Activated naive CD4-positive, alpha-beta T cell treated with anti-CD3 and anti-CD28 coated beads for 36 hours (primary cell): ENCODE data around the gene FAM180A. TPM values are rescaled to one million over a fixed set of nuclear protein-coding genes. Genes with fewer than 3 reads are reported as not detected.

ENCODE experiments used
- CTCF ChIA-PET: fragments of 350-600 bp; sonication (Branson Sonifier 250); formaldehyde crosslinking; loops from one replicate; lab custom pipeline; 2021; ENCODE audit warnings: antibody characterized with exemption; lab: Charles Lee
- DNase-seq: peaks from one replicate; pipeline ENCODE4 v3.0.0-alpha.2; 2020
- H3K27ac Mint-ChIP-seq: one replicate; pipeline ENCODE4 v1.8.0; 2021; ENCODE audit warnings: mild to moderate bottlenecking, mixed read lengths
- H3K27me3 Mint-ChIP-seq: one replicate; pipeline ENCODE4 v1.8.0; 2021; ENCODE audit warnings: low read depth, mixed read lengths
- H3K36me3 Mint-ChIP-seq: one replicate; pipeline ENCODE4 v1.8.0; 2021; ENCODE audit warnings: low read depth, mixed read lengths
- H3K4me1 Mint-ChIP-seq: one replicate; pipeline ENCODE4 v1.8.0; 2021; ENCODE audit warnings: low read depth, mixed read lengths
- H3K4me3 Mint-ChIP-seq: one replicate; pipeline ENCODE4 v1.8.0; 2021; ENCODE audit warnings: mild to moderate bottlenecking, moderate library complexity, mixed read lengths
- H3K9me3 Mint-ChIP-seq: one replicate; pipeline ENCODE4 v1.8.0; 2021; ENCODE audit warnings: mixed read lengths
- intact Hi-C: fragments of 100-400 bp; cut with micrococcal nuclease; formaldehyde crosslinking; loops from one replicate; pipeline ENCODE4 v1.15.1; 2023
- total RNA-seq, 2 experiments: library from RNA; stranded (reverse); gene quantifications; one replicate each; pipeline ENCODE4 v1.2.3, GENCODE V29; 2021

FAM180A gene
- total RNA-seq, 2 experiments from 2014 or later = not detected

GRCh38 chr7:135715055-135715522 is 33.5 kb downstream of the FAM180A start:
- Mint-ChIP-seq H3K9me3 (no peaks in the 10 kb centered on the region), H3K4me1 (no peaks in the 10 kb centered on the region), H3K4me3 (no peak overlapping the region), H3K27ac (no peak overlapping the region), H3K27me3 (peaks cover 7% of the 10 kb centered on the region), H3K36me3 (no peaks in the 10 kb centered on the region)
- no peak for DNase-seq
- intact Hi-C loops = no loop called here
- CTCF ChIA-PET = interaction anchor here (1.6 kb wide), 1 partner anchor 10 kb away, joined by 4 read pairs; no protein-coding TSS in a partner anchor

DNA sequence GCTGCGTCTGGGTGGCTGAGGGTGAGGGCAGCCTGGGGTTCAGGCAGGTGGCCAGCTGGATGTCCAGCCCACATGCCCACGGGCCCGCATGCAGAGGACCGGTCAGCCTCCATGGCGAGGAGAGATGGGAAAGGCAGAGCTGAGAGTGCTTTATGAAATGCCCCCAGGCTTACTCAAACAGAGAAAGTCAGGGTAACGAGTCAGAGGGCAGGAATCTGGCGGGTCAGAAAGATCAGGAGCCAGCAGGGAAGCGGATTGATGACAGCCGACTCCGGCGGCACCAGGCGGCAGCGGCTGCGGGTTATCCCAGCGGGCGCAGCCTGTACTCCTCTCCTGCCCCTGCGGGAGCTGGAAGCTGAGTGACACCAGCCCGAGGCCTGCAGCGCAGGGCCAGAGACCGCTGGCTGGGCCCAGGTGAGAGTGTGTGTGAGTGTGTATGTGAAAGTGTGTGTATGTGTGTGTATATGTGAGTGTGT is 34.0 kb downstream of the FAM180A start:
- H3K27me3 Mint-ChIP-seq = peaks cover 7% of the 10 kb centered on the region
- H3K4me1 Mint-ChIP-seq = no peaks in the 10 kb centered on the region
- no peak for DNase-seq
- H3K9me3 Mint-ChIP-seq = no peaks in the 10 kb centered on the region
- no peak overlapping the region for H3K27ac Mint-ChIP-seq
- intact Hi-C loops = loop anchor here (5.0 kb wide), 1 partner anchor 432 kb away; no protein-coding TSS in a partner anchor
- no peaks in the 10 kb centered on the region for H3K36me3 Mint-ChIP-seq
- H3K4me3 Mint-ChIP-seq = no peak overlapping the region
- CTCF ChIA-PET = interaction anchor here (1.6 kb wide), 1 partner anchor 9 kb away, joined by 4 read pairs; no protein-coding TSS in a partner anchor

GRCh38 chr7:135713836-135714470 is 34.7 kb downstream of the FAM180A start:
- Mint-ChIP-seq H3K36me3 (no peaks in the 10 kb centered on the region), H3K9me3 (no peaks in the 10 kb centered on the region), H3K4me3 (no peak overlapping the region), H3K27me3 (peaks cover 7% of the 10 kb centered on the region), H3K4me1 (no peaks in the 10 kb centered on the region), H3K27ac (no peak overlapping the region)
- no peak for DNase-seq
- intact Hi-C loops = loop anchor here (5.0 kb wide), 1 partner anchor 432 kb away; no protein-coding TSS in a partner anchor
- CTCF ChIA-PET = interaction anchor here (1.5 to 1.6 kb wide), 2 partner anchors 9 to 38 kb away, joined by 4 to 5 read pairs; no protein-coding TSS in a partner anchor

GRCh38 chr7:135712796-135713195 is 35.8 kb downstream of the FAM180A start:
- no peak for DNase-seq
- no peaks in the 10 kb centered on the region for H3K9me3 Mint-ChIP-seq
- peaks cover under 1% of the 10 kb centered on the region for H3K27me3 Mint-ChIP-seq
- CTCF ChIA-PET = interaction anchor here (0.7 to 2.6 kb wide), 3 partner anchors 12 to 150 kb away, joined by 3 to 10 read pairs (median 5); no protein-coding TSS in a partner anchor
- H3K27ac Mint-ChIP-seq = no peak overlapping the region
- intact Hi-C loops = loop anchor here (5.0 kb wide), 1 partner anchor 430 kb away; no protein-coding TSS in a partner anchor
- no peaks in the 10 kb centered on the region for H3K4me1 Mint-ChIP-seq
- H3K4me3 Mint-ChIP-seq = no peak overlapping the region
- H3K36me3 Mint-ChIP-seq = no peaks in the 10 kb centered on the region

DNA sequence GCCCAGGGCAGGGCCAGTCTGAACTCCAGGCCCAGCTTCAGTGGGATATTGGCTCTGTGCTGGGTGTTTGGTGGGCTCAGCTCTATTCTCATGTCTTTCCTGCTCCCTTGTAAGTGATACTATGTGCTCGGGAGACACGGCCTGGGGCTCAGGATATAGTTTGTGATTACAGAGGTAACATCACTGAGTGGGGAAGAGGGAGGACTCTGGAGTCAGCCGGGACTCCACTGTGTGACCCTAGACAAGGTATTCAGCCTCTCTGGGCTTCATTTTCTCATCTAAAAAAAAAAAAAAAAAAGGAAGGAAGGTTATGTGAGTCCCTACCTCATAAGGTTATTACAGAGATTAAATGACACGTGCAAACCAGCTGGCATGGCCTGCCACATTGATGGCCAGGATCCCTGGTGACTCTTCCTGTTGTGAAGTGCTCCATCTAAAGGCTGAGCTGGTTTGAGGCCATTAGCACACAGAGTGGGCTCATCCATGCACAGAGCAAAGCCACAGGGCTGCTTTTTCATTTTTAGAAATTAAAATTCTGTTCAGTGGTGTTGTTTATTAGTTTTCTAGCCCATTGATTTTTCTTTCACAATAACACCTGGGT is 36.3 kb downstream of the FAM180A start:
- Mint-ChIP-seq H3K9me3 (no peaks in the 10 kb centered on the region), H3K4me3 (no peak overlapping the region), H3K36me3 (no peaks in the 10 kb centered on the region), H3K27me3 (no peaks in the 10 kb centered on the region), H3K27ac (no peak overlapping the region), H3K4me1 (no peaks in the 10 kb centered on the region)
- DNase-seq = no peak
- intact Hi-C loops = loop anchor here (5.0 kb wide), 1 partner anchor 430 kb away; no protein-coding TSS in a partner anchor
- CTCF ChIA-PET = interaction anchor here (0.5 to 2.6 kb wide), 7 partner anchors 10 to 193 kb away, joined by 3 to 10 read pairs (median 5); no protein-coding TSS in a partner anchor

DNA sequence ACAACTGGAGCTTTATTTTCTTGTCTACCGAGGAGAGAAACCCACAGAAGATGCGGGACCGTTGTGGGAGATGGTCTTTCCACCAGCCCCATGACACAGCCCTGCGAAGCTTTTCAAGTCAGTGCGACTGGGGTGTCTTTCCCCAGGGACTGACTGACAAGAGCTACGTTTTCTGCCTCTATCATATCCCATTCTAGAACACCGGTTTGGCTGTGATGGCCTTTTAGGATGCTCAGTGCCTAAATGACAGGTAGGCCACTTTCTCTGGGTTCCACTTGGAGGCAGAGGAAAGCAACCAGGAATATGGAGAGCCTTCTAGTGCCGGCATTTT is 37.5 kb downstream of the FAM180A start:
- intact Hi-C loops = loop anchor here (2.0 to 5.0 kb wide), 2 partner anchors 48 to 429 kb away; partner anchors contain the start of gene STMP1
- Mint-ChIP-seq H3K4me1 (no peaks in the 10 kb centered on the region), H3K36me3 (no peaks in the 10 kb centered on the region), H3K9me3 (no peaks in the 10 kb centered on the region), H3K27me3 (no peaks in the 10 kb centered on the region), H3K4me3 (no peak overlapping the region), H3K27ac (no peak overlapping the region)
- CTCF ChIA-PET = interaction anchor here (0.6 to 2.6 kb wide), 9 partner anchors 9 to 373 kb away, joined by 3 to 10 read pairs (median 5); no protein-coding TSS in a partner anchor
- no peak for DNase-seq

DNA sequence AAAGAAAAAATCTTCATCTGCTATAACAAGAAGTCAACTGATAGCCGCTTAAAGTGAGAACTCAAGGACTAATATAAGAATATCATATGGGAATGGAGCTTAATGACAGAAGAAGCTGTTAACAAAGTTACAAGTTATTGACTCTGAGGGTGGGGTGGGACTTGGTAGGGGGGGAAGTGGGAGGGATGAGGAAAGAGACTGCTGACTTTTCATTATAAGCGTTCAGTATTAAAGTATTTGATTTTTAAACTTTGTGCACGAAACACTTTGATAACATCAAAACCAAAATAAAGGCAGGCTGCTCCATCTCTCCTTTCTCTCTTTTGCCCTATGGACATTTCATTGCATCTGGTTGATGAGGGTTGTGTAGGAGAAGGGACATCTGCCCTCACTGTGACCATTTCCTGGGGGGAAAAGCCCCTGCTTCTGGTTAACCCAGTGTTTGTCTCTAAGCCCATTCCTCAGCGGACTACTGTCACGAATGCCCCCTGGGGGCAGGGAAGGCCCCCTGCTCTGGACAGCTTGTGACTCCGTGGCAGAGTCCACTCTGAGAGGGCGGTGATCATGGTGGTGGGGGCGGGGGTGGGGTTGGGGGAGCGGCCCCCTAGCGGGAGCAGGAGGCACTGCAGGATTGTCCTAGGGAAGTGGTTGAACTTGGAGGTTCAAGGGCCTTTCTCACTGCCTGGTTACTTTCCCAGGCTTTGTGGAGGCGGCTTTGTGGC is 38.0 kb downstream of the FAM180A start:
- Mint-ChIP-seq H3K36me3 (no peaks in the 10 kb centered on the region), H3K4me3 (no peak overlapping the region), H3K9me3 (no peaks in the 10 kb centered on the region), H3K27ac (no peak overlapping the region), H3K4me1 (no peaks in the 10 kb centered on the region), H3K27me3 (no peaks in the 10 kb centered on the region)
- CTCF ChIA-PET = interaction anchor here (0.6 to 2.6 kb wide), 11 partner anchors 9 to 374 kb away, joined by 3 to 10 read pairs (median 4); no protein-coding TSS in a partner anchor
- intact Hi-C loops = loop anchor here (2.0 to 5.0 kb wide), 2 partner anchors 48 to 428 kb away; partner anchors contain the start of gene STMP1
- no peak for DNase-seq

DNA sequence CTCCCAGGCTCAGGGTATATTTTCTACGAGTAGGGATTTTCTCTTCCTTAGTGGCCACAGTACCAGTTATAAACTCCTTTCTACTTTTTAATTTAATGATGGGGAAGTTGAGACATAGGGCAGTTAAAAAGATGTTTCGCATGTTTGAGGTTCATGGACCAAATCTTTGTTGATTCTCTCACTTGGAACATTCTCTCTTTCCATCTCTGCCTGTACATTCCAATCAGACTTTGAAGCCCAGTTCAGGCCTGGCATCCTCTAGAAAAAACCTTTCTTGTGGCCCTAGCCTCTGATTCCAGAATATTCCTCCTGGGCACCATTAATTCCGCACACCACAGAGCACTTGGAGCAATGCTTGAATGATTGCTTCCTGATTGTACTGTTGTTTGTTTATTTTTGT is 39.1 kb downstream of the FAM180A start:
- Mint-ChIP-seq H3K9me3 (no peaks in the 10 kb centered on the region), H3K27me3 (no peaks in the 10 kb centered on the region), H3K36me3 (no peaks in the 10 kb centered on the region), H3K4me1 (no peaks in the 10 kb centered on the region), H3K27ac (no peak overlapping the region), H3K4me3 (no peak overlapping the region)
- intact Hi-C loops = no loop called here
- no peak for DNase-seq
- CTCF ChIA-PET = interaction anchor here (1.1 to 1.5 kb wide), 2 partner anchors 37 to 173 kb away, joined by 3 to 5 read pairs; no protein-coding TSS in a partner anchor

DNA sequence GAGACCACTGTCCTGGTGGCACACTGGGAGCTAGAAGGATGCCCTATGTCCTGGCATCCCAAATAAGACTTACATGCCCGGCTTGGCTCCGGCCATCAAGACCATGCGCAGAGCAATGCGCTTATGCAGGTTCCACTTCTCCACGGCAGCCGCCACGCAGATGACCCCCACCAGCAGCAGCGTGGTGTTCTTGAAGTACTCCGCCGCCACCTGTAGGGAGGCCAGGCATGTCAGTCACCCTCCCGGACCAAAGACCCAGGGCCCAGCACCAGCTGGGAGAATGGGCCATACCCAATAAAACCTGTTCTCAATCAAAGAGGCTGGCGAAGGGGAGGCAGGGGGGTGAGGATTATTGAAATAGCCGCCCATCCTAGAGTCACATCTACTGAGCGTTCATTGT is 40.6 kb downstream of the FAM180A start:
- Mint-ChIP-seq H3K27ac (no peak overlapping the region), H3K4me1 (no peaks in the 10 kb centered on the region), H3K27me3 (no peaks in the 10 kb centered on the region), H3K9me3 (no peaks in the 10 kb centered on the region), H3K4me3 (no peak overlapping the region), H3K36me3 (no peaks in the 10 kb centered on the region)
- CTCF ChIA-PET = no interaction called here
- intact Hi-C loops = no loop called here
- DNase-seq = no peak

- Mint-ChIP-seq H3K4me3 (no peak overlapping the region), H3K27me3 (no peaks in the 10 kb centered on the region), H3K36me3 (no peaks in the 10 kb centered on the region), H3K9me3 (no peaks in the 10 kb centered on the region), H3K4me1 (no peaks in the 10 kb centered on the region), H3K27ac (no peak overlapping the region)
- CTCF ChIA-PET = no interaction called here
- no peak for DNase-seq
- intact Hi-C loops = no loop called here
Observed at GRCh38 chr7:135707570-135707966, 41.0 kb downstream of the FAM180A start.

DNA sequence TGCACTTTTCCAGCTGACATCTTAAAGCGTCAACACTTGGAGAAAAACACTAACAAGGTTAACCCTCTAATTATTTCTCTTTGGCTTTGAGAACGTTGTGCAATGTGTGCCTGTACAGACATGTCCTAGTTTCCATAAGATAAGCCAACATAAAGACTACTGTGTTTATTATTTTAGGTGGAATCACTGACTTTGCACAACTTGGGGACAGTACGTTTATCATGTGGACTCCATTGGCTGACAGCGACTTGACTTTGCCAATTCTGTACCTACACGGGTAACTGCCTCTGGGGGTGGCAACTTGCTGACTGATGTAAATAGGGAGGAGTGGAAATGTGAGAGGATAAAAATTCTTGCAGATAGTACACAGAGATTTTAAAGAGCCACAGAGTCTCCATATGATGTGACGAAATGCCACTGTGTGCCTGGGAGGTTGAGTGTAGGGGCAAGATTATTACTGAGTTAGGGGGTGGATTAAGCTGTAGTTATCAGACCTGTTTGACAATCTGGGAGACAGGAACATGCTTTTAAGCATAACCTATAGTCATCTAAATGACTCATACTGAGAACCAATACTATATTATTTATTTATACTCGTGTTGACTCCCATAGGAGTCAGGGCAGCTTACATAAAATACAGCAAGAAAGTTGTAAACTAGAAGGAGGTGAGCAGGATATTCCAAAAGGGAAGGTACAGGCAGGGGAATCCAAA is 41.6 kb downstream of the FAM180A start:
- H3K9me3 Mint-ChIP-seq = no peaks in the 10 kb centered on the region
- no peaks in the 10 kb centered on the region for H3K27me3 Mint-ChIP-seq
- intact Hi-C loops = no loop called here
- CTCF ChIA-PET = interaction anchor here (0.6 kb wide), 1 partner anchor 534 kb away, joined by 4 read pairs; no protein-coding TSS in a partner anchor
- no peak for DNase-seq
- no peak overlapping the region for H3K27ac Mint-ChIP-seq
- H3K4me3 Mint-ChIP-seq = no peak overlapping the region
- H3K4me1 Mint-ChIP-seq = no peaks in the 10 kb centered on the region
- H3K36me3 Mint-ChIP-seq = no peaks in the 10 kb centered on the region
